ENCODE measurements around the gene TXNRD2.
"Not testable (repeated sequence)": the region's sequence is repeated elsewhere in the genome, so short reads cannot be mapped to it uniquely, and the experiment has no call there.

Gene TXNRD2

DNA sequence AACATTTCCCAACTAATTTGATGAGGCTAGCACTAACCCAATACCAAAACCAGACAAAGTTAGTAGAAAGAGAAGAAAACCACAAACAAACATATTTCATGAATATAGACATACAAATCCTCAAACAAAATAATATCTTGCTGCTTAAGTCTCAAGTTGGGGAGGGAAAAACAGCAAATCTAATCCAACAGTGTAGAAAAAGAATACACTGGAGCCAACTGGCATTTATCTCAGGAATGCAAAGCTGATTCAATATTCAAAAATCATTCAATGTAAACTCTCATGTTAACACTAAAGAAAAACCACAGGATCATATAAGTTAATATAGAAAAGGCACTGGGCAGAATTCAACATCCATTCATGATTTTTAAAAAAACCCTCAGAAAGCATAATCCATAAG is 105.1 kb downstream of the TXNRD2 start:
- H3K4me1 ChIP-seq (ENCODE audit: control insufficient read depth, insufficient read depth, low read length) = no peaks in the 10 kb centered on the region
- no peaks in the 10 kb centered on the region for H3K9me3 ChIP-seq (ENCODE audit: control insufficient read depth, insufficient read depth, low read length)
- H3K9ac ChIP-seq (ENCODE audit: low read depth, low read length) = no peak overlapping the region
- no peak overlapping the region for H3K27ac ChIP-seq (ENCODE audit: low read depth, low read length)
- no peaks in the 10 kb centered on the region for H3K36me3 ChIP-seq (ENCODE audit: control insufficient read depth, insufficient read depth, low read length)
- H3K27me3 ChIP-seq (ENCODE audit: control insufficient read depth, insufficient read depth, low read length) = no peaks in the 10 kb centered on the region
- H3K4me3 ChIP-seq (ENCODE audit: low read depth, low read length) = no peak overlapping the region

DNA sequence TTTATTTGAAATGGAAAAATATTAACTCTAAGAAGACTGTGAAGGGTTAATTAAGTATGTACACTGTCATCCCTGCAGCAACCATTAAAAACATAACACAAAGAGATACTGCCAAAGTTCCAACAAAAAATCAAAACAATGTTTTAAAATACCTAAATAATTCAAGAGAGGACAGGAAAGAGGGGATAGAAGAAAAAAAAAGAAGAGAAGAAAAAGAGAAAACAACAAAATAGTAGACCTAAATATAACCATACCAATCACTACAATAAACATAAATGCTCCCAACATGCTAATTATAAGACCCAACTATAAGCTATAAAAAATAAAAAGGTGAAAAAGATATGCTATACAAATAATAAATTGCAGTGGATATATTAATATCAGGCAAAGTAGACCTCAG is 107.0 kb downstream of the TXNRD2 start:
- no peaks in the 10 kb centered on the region for H3K4me1 ChIP-seq (ENCODE audit: control insufficient read depth, insufficient read depth, low read length)
- no peaks in the 10 kb centered on the region for H3K36me3 ChIP-seq (ENCODE audit: control insufficient read depth, insufficient read depth, low read length)
- no peak overlapping the region for H3K9ac ChIP-seq (ENCODE audit: low read depth, low read length)
- no peak overlapping the region for H3K4me3 ChIP-seq (ENCODE audit: low read depth, low read length)
- no peaks in the 10 kb centered on the region for H3K27me3 ChIP-seq (ENCODE audit: control insufficient read depth, insufficient read depth, low read length)
- H3K27ac ChIP-seq (ENCODE audit: low read depth, low read length) = no peak overlapping the region
- no peaks in the 10 kb centered on the region for H3K9me3 ChIP-seq (ENCODE audit: control insufficient read depth, insufficient read depth, low read length)

- not testable (repeated sequence) for H3K9me3 ChIP-seq (ENCODE audit: control insufficient read depth, insufficient read depth, low read length); H3K9ac ChIP-seq (ENCODE audit: low read depth, low read length); H3K4me1 ChIP-seq (ENCODE audit: control insufficient read depth, insufficient read depth, low read length); H3K36me3 ChIP-seq (ENCODE audit: control insufficient read depth, insufficient read depth, low read length); H3K27me3 ChIP-seq (ENCODE audit: control insufficient read depth, insufficient read depth, low read length); H3K27ac ChIP-seq (ENCODE audit: low read depth, low read length); H3K4me3 ChIP-seq (ENCODE audit: low read depth, low read length)
These were observed 108.3 kb downstream of the TXNRD2 start for GRCh38 chr22:19833327-19833726.

- Histone ChIP-seq H3K27ac (ENCODE audit: low read depth, low read length) (no peak overlapping the region), H3K4me3 (ENCODE audit: low read depth, low read length) (no peak overlapping the region), H3K9ac (ENCODE audit: low read depth, low read length) (no peak overlapping the region), H3K27me3 (ENCODE audit: control insufficient read depth, insufficient read depth, low read length) (no peaks in the 10 kb centered on the region), H3K36me3 (ENCODE audit: control insufficient read depth, insufficient read depth, low read length) (no peaks in the 10 kb centered on the region), H3K9me3 (ENCODE audit: control insufficient read depth, insufficient read depth, low read length) (no peaks in the 10 kb centered on the region), H3K4me1 (ENCODE audit: control insufficient read depth, insufficient read depth, low read length) (no peaks in the 10 kb centered on the region)
These were observed 109.0 kb downstream of the TXNRD2 start for GRCh38 chr22:19832476-19833108.

GRCh38 chr22:19831979-19832378 is 109.6 kb downstream of the TXNRD2 start:
- not testable (repeated sequence) for H3K36me3 ChIP-seq (ENCODE audit: control insufficient read depth, insufficient read depth, low read length); H3K9me3 ChIP-seq (ENCODE audit: control insufficient read depth, insufficient read depth, low read length); H3K9ac ChIP-seq (ENCODE audit: low read depth, low read length); H3K4me3 ChIP-seq (ENCODE audit: low read depth, low read length); H3K4me1 ChIP-seq (ENCODE audit: control insufficient read depth, insufficient read depth, low read length); H3K27me3 ChIP-seq (ENCODE audit: control insufficient read depth, insufficient read depth, low read length); H3K27ac ChIP-seq (ENCODE audit: low read depth, low read length)

- no peak overlapping the region for H3K27ac ChIP-seq (ENCODE audit: low read depth, low read length)
These were observed 110.6 kb downstream of the TXNRD2 start for GRCh38 chr22:19831016-19831415.

GRCh38 chr22:19828035-19828401 is 113.6 kb downstream of the TXNRD2 start:
- H3K4me1 ChIP-seq (ENCODE audit: control insufficient read depth, insufficient read depth, low read length) = no peaks in the 10 kb centered on the region
- H3K9ac ChIP-seq (ENCODE audit: low read depth, low read length) = no peak overlapping the region
- H3K4me3 ChIP-seq (ENCODE audit: low read depth, low read length) = no peak overlapping the region
- H3K27me3 ChIP-seq (ENCODE audit: control insufficient read depth, insufficient read depth, low read length) = no peaks in the 10 kb centered on the region
- no peaks in the 10 kb centered on the region for H3K9me3 ChIP-seq (ENCODE audit: control insufficient read depth, insufficient read depth, low read length)
- no peaks in the 10 kb centered on the region for H3K36me3 ChIP-seq (ENCODE audit: control insufficient read depth, insufficient read depth, low read length)
- no peak overlapping the region for H3K27ac ChIP-seq (ENCODE audit: low read depth, low read length)

More at GRCh38 chr22:19831016-19831415, 110.6 kb downstream of the TXNRD2 start:
- Histone ChIP-seq H3K4me3 (ENCODE audit: low read depth, low read length) (no peak overlapping the region), H3K9ac (ENCODE audit: low read depth, low read length) (no peak overlapping the region), H3K4me1 (ENCODE audit: control insufficient read depth, insufficient read depth, low read length) (no peaks in the 10 kb centered on the region), H3K36me3 (ENCODE audit: control insufficient read depth, insufficient read depth, low read length) (no peaks in the 10 kb centered on the region), H3K9me3 (ENCODE audit: control insufficient read depth, insufficient read depth, low read length) (no peaks in the 10 kb centered on the region), H3K27me3 (ENCODE audit: control insufficient read depth, insufficient read depth, low read length) (no peaks in the 10 kb centered on the region)

DNA sequence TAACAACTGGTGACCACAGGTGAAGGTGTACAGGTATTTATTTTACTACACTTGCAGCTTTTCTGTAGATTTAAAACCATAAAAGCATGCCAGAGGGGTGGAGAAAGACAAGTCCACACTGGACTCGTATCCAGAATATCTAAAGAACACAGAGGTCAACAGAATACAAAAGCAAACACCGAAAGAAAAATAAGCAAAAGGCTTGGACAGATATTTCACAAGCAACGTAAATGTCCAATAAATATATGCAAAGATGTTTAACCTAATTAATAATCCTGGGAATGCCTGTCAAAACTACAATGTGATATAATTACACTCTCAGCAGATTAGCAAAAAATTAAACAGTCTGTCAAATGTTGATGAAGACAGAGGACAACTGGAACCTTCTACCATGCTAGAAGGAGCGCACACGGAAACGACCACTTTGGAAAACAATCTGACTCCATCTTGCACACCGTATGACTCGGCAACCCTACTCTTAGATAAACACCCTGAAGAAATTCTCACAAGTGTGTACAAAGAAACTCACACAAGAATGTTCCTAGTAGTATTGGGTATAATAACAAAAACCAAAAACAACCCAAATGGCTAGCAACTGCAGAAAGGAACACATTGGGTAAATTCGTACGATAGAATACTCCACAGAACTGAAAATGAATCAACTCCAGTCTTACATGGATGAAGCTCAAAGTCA is 114.1 kb downstream of the TXNRD2 start:
- Histone ChIP-seq H3K27me3 (ENCODE audit: control insufficient read depth, insufficient read depth, low read length) (no peaks in the 10 kb centered on the region), H3K9ac (ENCODE audit: low read depth, low read length) (no peak overlapping the region), H3K36me3 (ENCODE audit: control insufficient read depth, insufficient read depth, low read length) (no peaks in the 10 kb centered on the region)

DNA sequence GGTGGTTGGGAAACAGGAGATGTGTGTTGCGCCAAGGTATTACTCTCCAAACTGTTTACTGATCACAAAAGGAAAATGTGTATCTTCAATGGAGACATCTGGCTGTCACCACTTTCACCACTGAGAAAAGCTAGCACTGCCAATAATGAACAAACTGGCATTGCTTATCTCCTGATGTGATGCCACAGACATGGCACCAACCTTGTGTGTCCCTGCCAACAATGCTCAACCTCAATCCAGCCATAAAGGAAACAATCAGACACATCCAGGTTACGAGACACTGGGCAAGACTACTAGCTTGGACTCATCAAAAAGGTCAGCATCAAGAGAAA is 115.0 kb downstream of the TXNRD2 start:
- H3K9me3 ChIP-seq (ENCODE audit: control insufficient read depth, insufficient read depth, low read length) = no peaks in the 10 kb centered on the region

More for the DNA sequence above, 114.1 kb downstream of the TXNRD2 start:
- Histone ChIP-seq H3K4me3 (ENCODE audit: low read depth, low read length) (no peak overlapping the region), H3K27ac (ENCODE audit: low read depth, low read length) (no peak overlapping the region), H3K9me3 (ENCODE audit: control insufficient read depth, insufficient read depth, low read length) (no peaks in the 10 kb centered on the region), H3K4me1 (ENCODE audit: control insufficient read depth, insufficient read depth, low read length) (no peaks in the 10 kb centered on the region)

GRCh38 chr22:19825904-19826618 is 115.6 kb downstream of the TXNRD2 start:
- Histone ChIP-seq H3K4me1 (ENCODE audit: control insufficient read depth, insufficient read depth, low read length) (no peaks in the 10 kb centered on the region; the same call in 1 of the 2 replicates), H3K27me3 (ENCODE audit: control insufficient read depth, insufficient read depth, low read length) (no peaks in the 10 kb centered on the region), H3K9ac (ENCODE audit: low read depth, low read length) (no peak overlapping the region), H3K4me3 (ENCODE audit: low read depth, low read length) (no peak overlapping the region), H3K9me3 (ENCODE audit: control insufficient read depth, insufficient read depth, low read length) (no peaks in the 10 kb centered on the region), H3K36me3 (ENCODE audit: control insufficient read depth, insufficient read depth, low read length) (no peaks in the 10 kb centered on the region), H3K27ac (ENCODE audit: low read depth, low read length) (no peak overlapping the region)

More for the DNA sequence above, 115.0 kb downstream of the TXNRD2 start:
- Histone ChIP-seq H3K27ac (ENCODE audit: low read depth, low read length) (no peak overlapping the region), H3K4me1 (ENCODE audit: control insufficient read depth, insufficient read depth, low read length) (no peaks in the 10 kb centered on the region), H3K9ac (ENCODE audit: low read depth, low read length) (no peak overlapping the region), H3K36me3 (ENCODE audit: control insufficient read depth, insufficient read depth, low read length) (no peaks in the 10 kb centered on the region), H3K4me3 (ENCODE audit: low read depth, low read length) (no peak overlapping the region), H3K27me3 (ENCODE audit: control insufficient read depth, insufficient read depth, low read length) (no peaks in the 10 kb centered on the region)

Measured in HUES48 (cell line).